Hepatocyte (in vitro differentiated cells): Measurements from ENCODE around the gene FLT4. TPM values are rescaled to one million over a fixed set of nuclear protein-coding genes. Genes with fewer than 3 reads are reported as not detected.

Experiments
- DNase-seq: peaks from one replicate; pipeline ENCODE4 v3.0.0-alpha.2; 2016; ENCODE audit warnings: low spot score
- H2AFZ ChIP-seq: fragments of 200-600 bp; sonication (generic); 2 replicates; pipeline ENCODE4 v1.6.0; 2016; ENCODE audit warnings: antibody characterized with exemption, mild to moderate bottlenecking
- H3K27ac ChIP-seq: fragments of 200-600 bp; sonication (generic); 2 replicates; pipeline ENCODE4 v1.5.1; 2016; ENCODE audit warnings: mild to moderate bottlenecking
- H3K27me3 ChIP-seq: fragments of 200-600 bp; sonication (generic); 2 replicates; pipeline ENCODE4 v1.6.1; 2016
- H3K36me3 ChIP-seq: fragments of 200-600 bp; sonication (generic); replicated peaks from 2 replicates; pipeline ENCODE4 v1.5.1; 2016; ENCODE audit warnings: low read depth; ENCODE audit not compliant: insufficient read depth
- H3K4me1 ChIP-seq: fragments of 200-600 bp; sonication (generic); 2 replicates; pipeline ENCODE4 v1.5.1; 2016; ENCODE audit warnings: mild to moderate bottlenecking, moderate library complexity; ENCODE audit not compliant: insufficient read depth
- H3K4me2 ChIP-seq: fragments of 200-600 bp; sonication (generic); 2 replicates; pipeline ENCODE4 v1.6.0; 2016
- H3K4me3 ChIP-seq: fragments of 200-600 bp; sonication (generic); 2 replicates; pipeline ENCODE4 v1.5.1; 2016; ENCODE audit warnings: mild to moderate bottlenecking
- H3K79me2 ChIP-seq: fragments of 200-600 bp; sonication (generic); 2 replicates; pipeline ENCODE4 v1.6.0; 2017; ENCODE audit warnings: mild to moderate bottlenecking
- H3K9me2 ChIP-seq: fragments of 200-600 bp; sonication (generic); replicated peaks from 2 replicates; pipeline ENCODE4 v1.6.0; 2017; ENCODE audit warnings: mild to moderate bottlenecking; ENCODE audit not compliant: insufficient read depth
- H3K9me3 ChIP-seq: fragments of 200-600 bp; sonication (generic); 2 replicates; pipeline ENCODE4 v1.5.1; 2016; ENCODE audit warnings: low read depth, mild to moderate bottlenecking
- H4K20me1 ChIP-seq: fragments of 200-600 bp; sonication (generic); 2 replicates; pipeline ENCODE4 v1.6.0; 2016; ENCODE audit warnings: mild to moderate bottlenecking; ENCODE audit not compliant: insufficient read depth, poor library complexity, severe bottlenecking
- CTCF ChIP-seq: fragments of 200-600 bp; sonication (generic); IDR thresholded peaks from 2 replicates; pipeline ENCODE4 v1.5.1; 2016; ENCODE audit warnings: antibody characterized with exemption, mild to moderate bottlenecking; ENCODE audit not compliant: poor library complexity
- EZH2 ChIP-seq: fragments of 200-600 bp; sonication (generic); IDR thresholded peaks from 2 replicates; pipeline ENCODE4 v1.6.1; 2016; ENCODE audit warnings: antibody characterized with exemption, mild to moderate bottlenecking, borderline replicate concordance
- EZH2phosphoT487 ChIP-seq: fragments of 200-600 bp; sonication (generic); IDR thresholded peaks from one replicate; pipeline ENCODE4 v1.6.1; 2018; ENCODE audit warnings: antibody characterized with exemption, mild to moderate bottlenecking, low read depth, moderate library complexity; ENCODE audit not compliant: unreplicated experiment, severe bottlenecking
- WGBS: methylation state at CpG from one replicate; pipeline ENCODE4 v1.1.6; 2016; ENCODE audit warnings: low lambda C conversion rate; ENCODE audit errors: missing lambda C conversion rate; 5-methylcytosine and 5-hydroxymethylcytosine counted together
- polyA plus RNA-seq: library from polyadenylated mRNA; unstranded; fragments of >200 nt; fragmentation: Nextera tagmentation; extraction: Ambion mirVana; gene quantifications from 2 replicates; pipeline ENCODE4 v1.2.1, GENCODE V29; 2016
- total RNA-seq: library from RNA; depleted of rRNA; stranded (reverse); fragments of >200 nt; gene quantifications from 2 replicates; pipeline ENCODE4 v1.2.3, GENCODE V29; 2014

The FLT4 gene
- total and polyA plus RNA-seq, 2 experiments from 2014 or later: 0.83 to 0.90 TPM

DNA sequence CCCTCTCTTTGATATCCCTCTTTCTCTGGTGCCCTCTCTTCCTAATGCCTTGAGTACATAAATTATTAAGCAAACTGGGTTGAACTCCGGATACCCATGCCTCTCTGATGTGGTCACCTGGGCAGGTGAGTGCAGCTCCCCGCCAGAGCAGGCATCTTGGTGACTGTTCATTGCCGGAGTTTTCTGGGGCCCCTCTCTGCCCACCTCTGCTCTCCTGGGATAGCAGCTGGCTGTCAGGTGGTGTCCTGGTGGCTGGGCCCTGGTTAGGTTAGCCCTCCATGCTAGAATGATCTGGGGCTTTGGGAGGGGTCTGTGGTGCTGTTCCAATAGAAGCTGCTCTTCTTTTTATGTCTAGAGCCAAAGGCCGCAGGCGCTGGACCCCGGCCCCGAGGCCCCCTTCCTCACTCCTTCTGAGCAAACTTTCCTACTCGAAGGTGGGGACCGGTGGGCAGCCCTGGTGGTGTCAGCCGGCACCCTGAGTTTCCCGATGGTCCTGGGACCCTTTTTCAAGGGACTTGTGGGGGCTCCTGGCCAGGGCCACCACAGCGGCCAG is 53.2 kb downstream of the FLT4 start:
- no peak for TF ChIP-seq EZH2
- no peak for TF ChIP-seq CTCF
- no peak for TF ChIP-seq EZH2phosphoT487
- no peaks in the 10 kb centered on the region for H3K4me1 ChIP-seq
- no peak overlapping the region for H3K4me2 ChIP-seq
- 95% methylated on average over 12 of the region's 12 CpGs for WGBS
- H3K9me3 ChIP-seq: no peaks in the 10 kb centered on the region
- H3K36me3 ChIP-seq: no peaks in the 10 kb centered on the region
- H3K27ac ChIP-seq: no peak overlapping the region
- no peak overlapping the region for H3K4me3 ChIP-seq
- no peaks in the 10 kb centered on the region for H3K9me2 ChIP-seq
- H2AFZ ChIP-seq: no peak overlapping the region
- no peaks in the 10 kb centered on the region for H3K79me2 ChIP-seq
- DNase-seq: no peak
- no peaks in the 10 kb centered on the region for H4K20me1 ChIP-seq
- H3K27me3 ChIP-seq: peaks cover 24% of the 10 kb centered on the region

DNA sequence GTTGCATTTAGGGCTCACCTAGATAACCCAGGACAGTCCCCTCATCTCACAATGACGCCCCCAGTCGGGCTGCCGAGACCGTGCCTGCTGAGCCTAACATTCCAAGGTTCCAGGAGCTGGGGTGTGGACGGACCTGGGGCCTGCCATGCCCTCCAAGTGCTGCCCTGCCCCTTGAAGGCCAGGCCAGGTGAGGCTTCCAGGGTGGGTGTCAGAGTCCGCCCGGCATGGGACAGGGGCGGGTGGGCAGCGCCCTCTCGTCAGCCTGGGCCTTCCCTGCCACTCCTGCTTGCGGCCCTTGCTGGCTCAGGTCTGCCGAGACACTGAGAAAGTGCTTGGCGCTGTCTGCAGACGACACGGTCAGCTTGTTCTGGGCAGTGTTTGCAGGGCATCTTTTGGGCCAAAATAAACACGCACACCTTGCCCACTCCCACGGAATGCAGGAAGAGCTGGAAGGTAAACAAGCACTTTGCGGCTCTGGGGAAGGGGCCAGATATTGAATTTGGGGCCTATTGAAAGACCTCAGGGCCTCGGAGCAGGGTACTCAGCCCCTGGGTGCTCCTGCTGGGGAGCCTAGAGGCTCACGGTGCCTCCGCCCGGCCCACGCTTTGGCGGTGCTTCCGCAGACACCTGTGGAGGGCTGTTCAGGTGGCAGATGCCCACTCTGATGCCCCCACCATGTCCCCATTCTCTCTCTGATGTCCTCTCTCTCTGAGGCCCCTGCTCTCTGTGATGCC is 53.9 kb downstream of the FLT4 start:
- Histone ChIP-seq H3K79me2 (no peaks in the 10 kb centered on the region), H3K27me3 (peaks cover 30% of the 10 kb centered on the region), H3K4me1 (peaks cover under 1% of the 10 kb centered on the region), H3K27ac (no peak overlapping the region), H3K36me3 (no peaks in the 10 kb centered on the region), H3K9me2 (no peaks in the 10 kb centered on the region), H3K9me3 (no peaks in the 10 kb centered on the region), H3K4me3 (no peak overlapping the region), H4K20me1 (no peaks in the 10 kb centered on the region), H3K4me2 (no peak overlapping the region), H2AFZ (no peak overlapping the region)
- 87% methylated on average over 25 of the region's 25 CpGs for WGBS
- no peak for TF ChIP-seq EZH2phosphoT487
- no peak for TF ChIP-seq EZH2
- TF ChIP-seq CTCF: no peak
- no peak for DNase-seq

DNA sequence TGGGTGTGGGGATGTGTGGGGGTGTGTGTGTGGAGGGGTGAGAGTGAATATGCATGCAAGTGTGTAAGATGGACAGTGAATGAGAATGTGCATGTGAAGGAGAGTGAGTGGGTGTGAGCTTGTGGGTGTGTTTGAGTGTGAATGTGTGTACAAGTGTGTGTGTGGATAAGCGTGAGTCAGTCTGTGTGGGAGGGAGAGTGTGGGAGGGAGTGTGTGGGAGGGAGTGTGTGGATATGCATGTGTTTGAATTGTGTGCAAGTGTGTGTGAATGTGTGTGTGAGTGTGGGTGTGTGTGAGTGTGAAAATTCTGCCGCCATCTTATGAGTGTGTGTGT is 54.4 kb downstream of the FLT4 start:
- Histone ChIP-seq H3K36me3 (no peaks in the 10 kb centered on the region), H3K27ac (no peak overlapping the region), H3K79me2 (no peaks in the 10 kb centered on the region), H3K4me2 (no peak overlapping the region), H3K4me3 (no peak overlapping the region), H3K9me3 (no peaks in the 10 kb centered on the region), H3K4me1 (peaks cover 6% of the 10 kb centered on the region), H4K20me1 (no peaks in the 10 kb centered on the region), H3K9me2 (no peaks in the 10 kb centered on the region), H3K27me3 (peaks cover 36% of the 10 kb centered on the region), H2AFZ (no peak overlapping the region)
- DNase-seq: no peak
- TF ChIP-seq CTCF (no peak), EZH2phosphoT487 (no peak), EZH2 (no peak)
- 95% methylated on average over 2 of the region's 2 CpGs for WGBS
